IPS DF 4.7 (cell line): Measurements from ENCODE around the gene DCHS2.

Experiments used
- DNase-seq: peaks from one replicate; pipeline ENCODE4 v3.0.0-alpha.2; 2013; ENCODE audit warnings: low spot score; ENCODE audit errors: extremely low read depth

DCHS2 gene

DNA sequence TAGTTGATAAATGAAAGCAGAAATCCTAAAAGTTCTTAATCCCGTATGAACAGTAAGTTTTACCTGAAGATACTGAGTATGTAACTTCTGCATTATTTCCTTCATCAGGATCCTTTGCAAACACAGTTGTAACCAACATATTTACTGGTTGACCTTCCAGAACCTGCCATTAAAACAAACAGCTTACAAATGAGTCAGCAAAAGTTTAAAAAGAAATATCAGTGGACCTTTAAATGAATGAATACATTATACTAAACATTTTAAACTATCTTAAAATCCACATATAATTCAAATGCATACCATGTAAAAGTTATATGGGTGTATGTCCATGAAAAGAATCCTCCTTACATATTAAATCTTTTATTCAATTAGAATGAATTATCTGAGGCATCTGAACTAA, 163.6 kb downstream of the DCHS2 start:
- no peak for DNase-seq

DNA sequence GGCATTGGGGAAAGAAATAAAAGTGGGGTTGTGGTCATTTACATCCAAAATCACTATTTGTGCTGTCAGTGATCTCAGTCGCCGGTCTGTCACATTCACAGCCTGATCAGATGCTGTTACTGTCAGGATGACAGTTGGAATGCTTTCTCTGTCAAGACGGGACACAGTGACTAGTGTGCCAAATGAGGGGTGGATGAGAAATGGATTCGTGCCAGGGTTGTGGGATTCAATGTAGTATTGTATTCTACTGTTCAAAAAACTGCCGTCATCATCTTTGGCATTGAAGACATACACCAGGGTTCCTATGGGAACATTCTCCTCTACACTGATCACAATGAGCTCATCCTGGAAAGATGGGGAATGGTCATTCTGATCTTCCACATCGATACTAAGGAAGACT, 171.1 kb downstream of the DCHS2 start:
- DNase-seq, result no peak

DNA sequence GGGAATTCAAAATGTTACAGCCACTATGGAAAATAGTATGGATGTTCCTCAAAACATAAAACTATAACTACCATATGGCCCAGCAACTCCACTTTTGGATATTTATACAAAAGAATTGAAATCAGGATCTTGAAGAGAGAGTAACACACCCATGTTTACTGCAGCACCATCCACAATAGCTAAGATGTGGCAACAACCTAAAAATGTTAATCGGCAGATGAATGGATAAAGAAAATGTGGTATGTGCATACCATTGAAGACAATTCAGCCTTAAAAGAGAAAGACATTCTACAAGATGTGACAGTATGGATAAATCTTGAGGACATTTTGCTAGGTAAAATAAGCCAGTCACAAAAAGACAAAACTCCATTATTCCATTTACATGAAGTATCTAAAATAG, 171.9 kb downstream of the DCHS2 start:
- DNase-seq, result no peak

DNA sequence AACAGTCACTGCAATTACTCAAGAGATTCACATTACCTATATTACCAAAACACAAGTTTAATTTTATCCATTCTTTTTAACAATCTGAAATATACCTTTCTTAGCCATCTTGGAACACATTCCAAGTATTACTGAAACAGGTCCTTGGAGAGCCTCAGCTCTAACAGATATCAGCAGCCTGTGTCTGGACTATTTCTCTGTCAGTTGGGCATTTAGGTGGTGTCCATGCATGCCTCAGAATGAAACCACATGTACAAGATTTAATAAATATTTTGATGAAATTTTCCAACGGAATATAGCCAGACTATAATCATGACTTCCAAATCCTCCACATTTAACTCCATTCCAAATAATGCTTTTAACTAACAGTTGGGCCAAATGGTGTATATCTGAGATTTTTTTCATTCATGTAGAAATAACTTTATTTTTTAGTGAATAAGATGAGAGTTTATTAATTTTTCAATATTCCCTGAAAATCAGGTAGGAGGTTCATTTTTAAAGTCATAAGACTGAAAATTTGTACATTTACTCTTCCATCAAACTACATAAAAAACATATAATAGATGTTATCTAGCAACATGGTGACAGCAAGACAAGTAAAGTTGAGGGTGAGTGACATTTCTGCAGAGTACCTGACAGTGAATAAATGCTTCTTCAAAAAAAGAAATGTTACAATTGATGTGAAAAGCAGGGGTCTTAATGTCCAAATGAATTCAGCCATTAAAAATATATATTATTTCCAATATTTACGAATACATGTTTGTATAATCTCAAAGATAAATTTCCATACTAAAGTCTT, 174.2 kb downstream of the DCHS2 start:
- DNase-seq, result no peak

DNA sequence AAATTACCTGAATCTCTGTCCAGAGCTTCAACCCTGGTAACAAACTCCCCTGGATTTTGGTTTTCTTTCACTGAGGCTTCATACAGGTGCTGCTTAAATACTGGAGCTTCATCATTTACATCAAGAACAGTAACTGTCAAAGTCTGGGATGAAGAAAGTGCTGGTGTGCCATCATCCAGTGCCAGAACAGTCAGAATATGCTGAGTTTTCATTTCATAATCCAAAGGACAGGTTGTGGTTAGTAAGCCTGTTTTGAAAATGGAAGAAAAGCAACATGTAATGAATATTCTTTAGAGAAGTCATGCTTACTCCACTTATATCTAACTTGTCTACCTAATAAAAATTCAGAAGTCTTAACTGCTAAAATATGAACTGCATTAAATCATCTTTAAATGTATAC, 175.9 kb downstream of the DCHS2 start:
- DNase-seq, result no peak

DNA sequence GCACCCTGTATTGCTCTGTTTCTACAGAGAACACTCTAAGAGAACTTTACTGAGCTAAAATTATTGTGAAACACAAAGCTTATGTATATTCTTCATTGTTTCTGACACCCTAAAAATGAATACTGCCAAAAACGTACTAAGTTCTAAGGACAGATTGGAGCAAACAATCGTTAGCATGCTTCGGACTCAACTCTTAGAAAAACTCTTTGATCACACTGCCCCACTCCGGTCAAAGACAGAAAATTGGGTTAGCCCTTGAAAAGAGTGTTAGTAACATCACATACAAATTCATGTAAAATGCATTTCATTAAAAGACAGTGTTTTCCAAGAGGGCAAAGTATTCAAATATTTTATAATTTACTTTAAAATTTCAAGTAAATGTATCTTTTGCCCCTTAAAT, 177.4 kb downstream of the DCHS2 start:
- DNase-seq, result no peak

DNA sequence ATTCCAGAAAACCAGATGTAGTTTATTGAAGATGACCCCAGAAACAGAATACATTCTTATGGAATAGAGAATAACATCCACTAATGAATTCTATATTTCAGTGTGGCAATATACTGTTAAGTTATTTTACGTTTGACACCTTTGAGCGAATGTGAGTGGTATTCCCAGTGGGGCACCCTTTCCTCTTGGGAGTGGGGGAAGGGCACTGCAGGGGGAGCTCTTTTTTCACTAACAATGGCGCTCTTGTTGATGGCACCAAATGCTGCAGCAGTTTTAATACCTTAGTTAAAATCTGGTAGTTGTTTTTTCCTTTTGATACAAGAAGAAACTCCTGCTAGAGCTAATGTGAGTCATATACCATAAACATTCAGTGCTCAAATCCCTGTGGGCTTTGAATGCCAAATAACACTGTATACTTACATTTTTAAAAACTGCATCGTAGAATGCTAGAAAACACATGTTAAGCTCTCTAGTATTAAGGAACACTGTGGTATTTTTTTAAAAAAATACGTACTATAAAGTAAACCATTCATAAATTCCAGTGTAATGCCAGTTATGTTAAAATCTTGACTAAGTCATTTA, 178.5 kb downstream of the DCHS2 start:
- DNase-seq, result no peak

DNA sequence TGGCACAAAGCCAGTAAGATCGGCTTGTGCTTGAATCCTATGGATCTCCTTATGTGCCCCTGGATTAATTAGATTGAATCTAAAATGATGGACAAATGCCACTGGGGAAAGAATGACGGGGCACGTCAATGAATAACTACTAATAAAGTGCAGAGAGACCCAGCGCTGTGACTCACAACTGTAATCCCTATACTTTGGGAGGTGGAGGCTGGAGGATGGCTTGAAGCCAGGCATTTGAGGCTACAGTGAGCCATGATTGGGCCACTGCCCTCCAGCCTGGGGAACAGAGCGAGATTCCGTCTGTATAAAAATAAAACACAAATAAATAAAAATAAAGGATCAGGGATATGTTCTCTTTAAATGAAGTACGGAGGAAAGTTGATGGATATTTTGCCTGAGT, 179.4 kb downstream of the DCHS2 start:
- DNase-seq, result no peak

DNA sequence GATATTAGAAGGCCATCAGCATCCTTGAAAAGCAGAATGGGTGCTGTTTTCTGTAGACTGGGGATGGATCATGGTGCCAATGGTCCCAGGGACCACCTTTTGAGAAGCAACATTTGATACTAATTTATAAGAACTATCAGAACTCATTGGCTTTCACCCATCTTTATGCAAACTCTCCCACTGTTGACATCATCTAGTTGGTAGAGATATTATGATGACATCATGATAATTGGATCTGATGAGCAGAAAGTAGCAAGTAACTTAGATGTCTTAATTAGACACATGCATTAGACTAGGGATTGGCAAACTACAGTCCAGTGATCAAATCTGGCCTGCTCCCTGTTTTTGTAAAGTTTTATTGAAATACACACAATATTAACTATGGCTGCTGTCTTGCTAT, 181.0 kb downstream of the DCHS2 start:
- DNase-seq, result no peak

DNA sequence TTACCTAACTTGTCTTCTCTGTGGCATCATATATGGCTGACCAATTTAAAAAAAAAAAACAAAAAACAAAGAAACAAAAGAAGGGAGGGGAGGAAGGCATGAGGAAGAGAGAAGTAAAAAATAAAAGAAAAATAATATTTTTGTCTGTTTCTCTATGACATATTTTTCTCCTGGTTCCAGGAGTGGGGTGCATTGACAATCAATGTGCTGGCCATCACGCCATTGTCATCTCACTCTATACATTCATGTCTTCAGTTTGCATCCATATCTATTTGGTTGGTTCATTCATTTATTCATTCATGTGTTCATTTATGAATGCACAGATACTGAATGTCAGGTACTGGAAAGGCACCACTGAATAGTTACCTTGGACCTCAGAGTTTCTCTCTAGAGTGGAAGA, 183.4 kb downstream of the DCHS2 start:
- DNase-seq, result no peak

DNA sequence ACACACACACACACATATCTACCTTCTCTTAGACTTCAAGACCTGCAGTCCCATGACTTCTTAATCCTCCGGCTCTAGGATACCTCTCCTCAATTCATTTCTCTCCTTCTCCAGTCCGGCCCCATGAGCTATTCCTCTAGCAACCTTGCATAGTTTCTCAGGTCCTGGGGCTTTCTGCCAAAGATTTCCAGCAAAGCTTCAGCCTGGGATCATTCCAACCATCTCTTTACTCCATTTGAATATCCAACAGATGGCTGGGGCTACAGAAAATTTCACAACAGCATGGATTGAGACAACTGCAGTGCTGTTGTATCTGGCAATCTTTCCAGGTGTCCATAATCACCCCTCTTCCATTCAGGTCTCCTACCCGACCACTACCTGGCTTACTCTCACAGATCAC, 184.1 kb downstream of the DCHS2 start:
- DNase-seq, result no peak

DNA sequence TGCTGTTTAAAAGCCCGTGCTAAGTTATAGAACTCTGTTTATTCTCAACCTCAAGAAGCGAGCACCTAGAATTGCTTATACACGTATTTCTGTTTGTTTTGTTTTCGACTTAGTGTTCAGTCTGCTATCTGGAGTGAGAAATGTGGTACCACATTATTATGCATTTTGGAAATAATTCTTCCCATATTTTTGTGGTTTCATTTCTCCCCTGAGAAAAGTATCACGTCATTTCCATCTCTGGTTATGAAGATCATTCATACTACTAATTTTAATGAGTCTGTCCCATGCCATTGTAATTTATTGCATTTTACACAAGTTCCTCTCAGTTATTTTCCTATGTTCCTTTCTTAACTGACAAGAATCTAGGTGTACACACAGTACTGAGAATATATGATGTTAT, 186.0 kb downstream of the DCHS2 start:
- DNase-seq, result no peak

DNA sequence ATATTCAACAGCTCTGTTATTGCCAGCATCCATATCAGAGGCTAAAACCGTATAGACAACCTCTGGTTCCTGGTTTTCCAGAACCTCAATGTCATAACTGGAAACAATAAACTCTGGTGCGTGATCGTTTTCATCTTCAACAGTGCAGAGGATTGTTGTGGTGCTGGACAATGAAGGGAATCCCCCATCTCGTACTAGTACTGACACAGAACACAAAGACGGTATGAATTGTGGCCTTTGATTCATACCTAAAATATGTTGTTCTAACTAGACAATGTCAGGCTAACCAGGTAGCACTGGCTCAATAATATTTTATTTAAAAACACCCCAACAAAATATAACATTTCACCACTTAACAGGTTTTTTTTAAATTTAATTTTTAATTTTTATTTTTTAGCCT, 186.9 kb downstream of the DCHS2 start:
- no peak for DNase-seq

DNA sequence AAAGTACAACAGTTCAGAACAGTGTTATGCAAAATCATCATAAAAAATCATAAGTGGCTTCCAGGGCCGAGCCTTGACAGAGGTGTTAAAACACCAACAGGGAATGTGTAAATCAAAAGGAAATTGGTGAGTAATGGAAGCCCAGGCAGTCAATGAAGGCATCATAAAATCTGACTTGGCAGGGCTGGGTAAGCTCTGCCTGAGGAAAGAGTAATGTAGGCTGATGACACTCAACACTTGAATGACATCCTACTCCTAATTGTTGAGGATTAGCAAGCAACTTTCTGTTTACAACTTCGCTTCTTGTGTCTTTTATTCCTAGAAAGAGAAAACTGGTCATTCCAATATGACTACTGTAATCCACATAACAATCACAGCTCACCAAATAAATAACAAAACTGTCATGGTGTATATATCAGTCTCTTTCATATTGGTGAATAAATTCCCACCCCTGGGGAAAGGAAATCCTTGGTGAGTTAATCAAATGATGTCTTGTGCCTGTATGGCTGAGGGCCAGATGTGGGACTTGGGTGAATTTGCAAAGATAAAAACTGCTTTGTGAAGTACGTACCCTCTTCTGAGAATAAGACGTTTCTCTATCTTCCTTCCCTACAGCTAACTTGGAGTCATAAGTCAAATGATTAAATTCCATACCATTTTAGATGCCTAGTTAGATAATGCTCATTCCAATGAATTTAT, 196.8 kb downstream of the DCHS2 start:
- no peak for DNase-seq

DNA sequence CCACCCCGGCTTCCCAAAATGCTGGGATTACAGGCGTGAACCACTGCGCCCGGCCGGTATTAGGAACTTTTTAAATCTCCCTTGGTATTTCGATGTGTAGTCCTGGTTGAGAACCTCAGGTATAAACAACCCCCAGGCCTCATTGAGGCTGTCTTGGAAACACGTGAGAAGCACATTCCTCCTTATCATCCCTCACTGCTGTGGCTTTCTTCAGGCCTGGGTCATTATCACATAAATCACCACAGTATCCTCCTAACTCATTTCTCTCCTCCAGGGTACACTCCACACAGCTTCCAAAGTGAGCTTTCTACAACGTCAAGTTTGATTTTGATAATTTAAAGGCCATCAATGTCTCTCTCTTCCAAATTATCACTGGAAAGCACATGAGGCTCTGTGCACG, 198.2 kb downstream of the DCHS2 start:
- no peak for DNase-seq

DNA sequence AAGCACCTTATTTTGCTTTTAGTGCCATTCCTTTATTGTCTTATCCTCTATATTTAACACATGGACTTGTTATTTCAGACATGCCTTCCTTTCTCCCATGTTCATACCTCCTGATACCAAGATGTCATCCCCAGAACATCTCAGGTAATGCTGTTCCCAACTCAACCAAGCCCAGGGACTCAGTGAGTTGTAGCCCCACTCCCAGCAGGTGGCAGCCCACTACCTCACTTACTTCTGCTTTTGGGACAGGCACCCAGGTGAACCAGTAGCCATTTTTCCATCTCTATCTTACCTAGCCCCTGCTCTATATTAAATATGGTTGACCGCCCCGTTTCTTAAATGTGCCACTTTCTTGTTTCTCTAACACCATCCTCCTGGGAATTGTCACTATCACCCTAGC, 199.0 kb downstream of the DCHS2 start:
- no peak for DNase-seq

DNA sequence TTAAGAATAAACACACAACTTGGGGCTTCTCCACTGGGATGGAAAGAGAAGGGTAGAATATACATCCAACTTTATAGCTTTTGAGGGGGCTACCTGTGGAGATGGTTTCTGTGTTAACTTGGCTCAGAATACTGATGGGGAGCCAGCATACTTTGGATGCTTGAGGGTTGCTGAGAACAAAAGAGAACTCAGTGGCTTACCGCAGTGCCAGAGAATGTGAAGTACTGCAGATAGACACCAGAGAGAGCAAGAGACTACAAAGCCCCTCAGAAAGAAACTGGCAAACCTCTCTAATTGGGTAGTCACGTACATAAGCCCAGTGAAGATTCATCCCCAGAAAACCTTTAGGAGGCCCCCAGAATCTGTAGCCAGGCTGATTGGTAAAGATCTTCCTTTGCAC, 214.4 kb downstream of the DCHS2 start:
- DNase-seq, result peak; percentile 75

DNA sequence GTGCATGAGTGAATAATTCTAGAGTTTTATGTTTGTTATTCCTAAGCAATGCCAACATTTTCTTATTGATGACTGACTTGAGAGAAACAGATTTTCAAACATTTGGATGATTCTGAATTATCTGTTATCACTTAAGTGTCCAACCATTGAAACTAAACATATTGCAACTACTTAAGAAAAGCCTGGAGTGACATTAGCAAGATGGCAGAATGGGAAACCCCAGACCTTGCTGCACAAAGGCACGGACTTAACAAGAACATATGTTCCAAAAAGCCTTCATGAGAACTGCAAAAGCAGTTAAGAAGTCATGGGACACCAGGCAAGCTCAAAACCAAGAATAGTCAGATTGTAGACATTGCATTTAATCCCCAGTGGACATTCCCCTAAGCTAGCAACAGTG, 215.1 kb downstream of the DCHS2 start:
- no peak for DNase-seq

DNA sequence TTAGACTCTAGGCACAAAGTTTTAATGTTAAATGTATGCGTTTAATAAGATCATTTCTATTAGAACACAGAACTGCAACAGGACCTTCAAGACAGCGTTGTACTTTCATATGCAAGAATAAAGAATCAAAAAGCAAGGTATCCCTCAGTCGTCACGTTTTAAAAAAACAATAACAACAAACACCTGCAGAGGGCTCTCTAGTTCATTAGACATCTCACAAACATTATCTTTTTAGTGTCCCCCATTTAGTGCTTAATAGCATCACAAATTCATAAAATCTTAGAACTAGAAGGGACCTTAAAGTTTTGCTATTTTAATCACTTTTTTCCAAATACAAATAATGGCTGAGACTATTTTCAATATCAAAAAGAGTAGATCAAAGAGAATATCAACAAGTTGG, 236.6 kb downstream of the DCHS2 start:
- no peak for DNase-seq

DNA sequence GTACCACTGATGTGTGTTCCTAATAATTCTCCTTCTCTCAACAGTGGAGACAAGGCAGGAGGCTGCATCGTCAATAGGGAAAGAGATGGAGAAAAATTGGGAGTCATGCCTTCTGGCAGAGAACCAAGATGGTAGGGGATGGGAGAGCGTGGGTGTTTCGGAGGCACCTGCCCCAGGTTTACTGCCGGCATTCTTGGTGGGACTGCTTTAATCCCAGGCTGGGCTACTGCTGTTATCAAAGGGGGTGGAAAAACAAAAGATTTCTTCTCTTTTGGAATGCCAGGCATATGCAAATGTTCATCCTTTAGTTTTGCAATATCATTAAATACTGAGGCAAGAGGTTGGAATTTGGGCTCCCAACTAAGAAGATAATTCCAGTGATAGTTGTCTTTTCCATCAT, 257.0 kb downstream of the DCHS2 start:
- no peak for DNase-seq

DNA sequence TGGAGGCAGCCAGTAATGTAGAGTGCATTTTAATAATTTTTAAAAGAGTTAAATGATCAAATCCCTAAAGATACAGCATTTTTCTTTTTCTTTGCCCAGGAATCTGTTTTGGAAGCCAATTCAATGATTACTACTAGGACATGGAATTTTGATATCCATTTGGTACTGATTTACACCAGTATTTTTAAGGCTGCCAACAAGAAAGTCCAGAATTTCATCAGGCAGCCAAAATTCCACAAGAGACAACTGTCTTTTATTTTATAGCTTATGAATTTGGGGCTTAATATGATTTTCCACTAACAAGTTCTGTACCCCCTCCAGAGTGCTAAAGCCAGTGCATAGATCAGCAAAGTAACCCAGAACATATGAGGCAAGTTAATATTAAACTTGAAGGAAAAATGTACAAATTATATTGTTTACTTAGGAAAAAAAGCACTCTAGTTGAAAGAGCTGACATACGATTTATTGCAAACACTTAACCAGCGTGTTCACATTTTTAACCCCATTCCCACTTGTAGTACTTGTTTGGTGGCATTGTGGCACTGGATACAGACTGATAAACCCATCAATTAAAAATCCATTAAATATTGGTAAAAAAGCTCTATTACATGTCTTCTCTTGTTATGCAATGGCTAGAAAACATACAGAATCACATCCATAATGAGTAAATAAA, 259.7 kb downstream of the DCHS2 start:
- no peak for DNase-seq

DNA sequence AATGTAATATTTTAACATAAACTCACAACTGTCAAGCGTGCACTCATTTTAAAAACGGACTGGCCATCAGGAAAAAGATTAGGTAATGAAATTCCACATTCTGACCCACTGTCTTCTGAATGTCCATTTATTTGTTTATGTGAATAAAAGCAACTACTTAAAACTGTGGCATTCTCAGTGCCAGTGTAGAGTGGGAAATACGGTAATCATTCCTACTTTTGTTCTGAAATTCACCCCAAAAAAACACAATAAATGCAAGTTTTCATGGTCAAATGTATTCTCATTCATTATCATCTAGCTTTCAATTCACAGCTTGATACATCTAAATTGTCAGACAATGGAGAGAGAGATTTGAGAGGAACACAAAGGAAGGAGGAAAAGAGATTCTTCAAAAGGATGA, 260.9 kb downstream of the DCHS2 start:
- no peak for DNase-seq
